WI38 (cell line): ENCODE results near the gene DAZAP1.

Experiments
- H3K4me3 ChIP-seq: 2 replicates; pipeline ENCODE4 v1.5.1; 2011; ENCODE audit warnings: low read depth, mild to moderate bottlenecking, control low read depth, low read length
- TF ChIP-seq, protein P1 (sequence below): IDR thresholded peaks from 2 replicates; pipeline ENCODE4 v1.5.1; 2012; ENCODE audit warnings: low read depth, mild to moderate bottlenecking, control low read depth, low read length

Gene DAZAP1

DNA sequence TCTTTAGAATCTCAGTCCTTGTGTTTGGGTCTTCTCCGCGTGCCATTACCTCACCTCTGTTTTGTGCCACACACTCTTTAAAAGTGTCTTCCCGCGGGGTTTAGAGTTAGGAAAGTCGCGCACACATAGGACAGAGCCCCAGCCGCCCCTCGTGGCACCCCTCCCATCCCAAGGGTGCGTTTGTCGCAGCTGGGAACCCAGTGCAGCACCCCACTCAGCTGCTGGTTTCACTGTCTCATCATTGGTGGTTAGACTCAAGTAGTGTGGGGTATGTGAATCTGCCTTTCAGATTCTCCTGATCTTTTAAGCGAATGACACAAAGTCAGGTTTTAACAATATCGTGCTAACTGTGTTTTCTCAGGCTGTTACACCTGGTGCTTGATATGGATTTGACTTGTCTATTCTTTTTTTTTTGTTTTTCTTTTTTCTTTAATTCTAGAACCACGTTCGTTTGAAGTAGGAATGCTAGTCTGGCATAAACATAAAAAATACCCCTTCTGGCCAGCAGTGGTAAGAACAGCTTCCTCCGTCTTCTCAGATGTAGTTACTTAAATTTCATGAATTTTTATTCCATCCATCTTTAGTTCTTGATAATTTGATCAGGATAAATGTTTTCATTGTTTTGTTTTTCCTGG, 43.2 kb upstream of the DAZAP1 start:
- TF ChIP-seq, protein P1, sequence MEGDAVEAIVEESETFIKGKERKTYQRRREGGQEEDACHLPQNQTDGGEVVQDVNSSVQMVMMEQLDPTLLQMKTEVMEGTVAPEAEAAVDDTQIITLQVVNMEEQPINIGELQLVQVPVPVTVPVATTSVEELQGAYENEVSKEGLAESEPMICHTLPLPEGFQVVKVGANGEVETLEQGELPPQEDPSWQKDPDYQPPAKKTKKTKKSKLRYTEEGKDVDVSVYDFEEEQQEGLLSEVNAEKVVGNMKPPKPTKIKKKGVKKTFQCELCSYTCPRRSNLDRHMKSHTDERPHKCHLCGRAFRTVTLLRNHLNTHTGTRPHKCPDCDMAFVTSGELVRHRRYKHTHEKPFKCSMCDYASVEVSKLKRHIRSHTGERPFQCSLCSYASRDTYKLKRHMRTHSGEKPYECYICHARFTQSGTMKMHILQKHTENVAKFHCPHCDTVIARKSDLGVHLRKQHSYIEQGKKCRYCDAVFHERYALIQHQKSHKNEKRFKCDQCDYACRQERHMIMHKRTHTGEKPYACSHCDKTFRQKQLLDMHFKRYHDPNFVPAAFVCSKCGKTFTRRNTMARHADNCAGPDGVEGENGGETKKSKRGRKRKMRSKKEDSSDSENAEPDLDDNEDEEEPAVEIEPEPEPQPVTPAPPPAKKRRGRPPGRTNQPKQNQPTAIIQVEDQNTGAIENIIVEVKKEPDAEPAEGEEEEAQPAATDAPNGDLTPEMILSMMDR = no peak
- H3K4me3 ChIP-seq = no peak overlapping the region

DNA sequence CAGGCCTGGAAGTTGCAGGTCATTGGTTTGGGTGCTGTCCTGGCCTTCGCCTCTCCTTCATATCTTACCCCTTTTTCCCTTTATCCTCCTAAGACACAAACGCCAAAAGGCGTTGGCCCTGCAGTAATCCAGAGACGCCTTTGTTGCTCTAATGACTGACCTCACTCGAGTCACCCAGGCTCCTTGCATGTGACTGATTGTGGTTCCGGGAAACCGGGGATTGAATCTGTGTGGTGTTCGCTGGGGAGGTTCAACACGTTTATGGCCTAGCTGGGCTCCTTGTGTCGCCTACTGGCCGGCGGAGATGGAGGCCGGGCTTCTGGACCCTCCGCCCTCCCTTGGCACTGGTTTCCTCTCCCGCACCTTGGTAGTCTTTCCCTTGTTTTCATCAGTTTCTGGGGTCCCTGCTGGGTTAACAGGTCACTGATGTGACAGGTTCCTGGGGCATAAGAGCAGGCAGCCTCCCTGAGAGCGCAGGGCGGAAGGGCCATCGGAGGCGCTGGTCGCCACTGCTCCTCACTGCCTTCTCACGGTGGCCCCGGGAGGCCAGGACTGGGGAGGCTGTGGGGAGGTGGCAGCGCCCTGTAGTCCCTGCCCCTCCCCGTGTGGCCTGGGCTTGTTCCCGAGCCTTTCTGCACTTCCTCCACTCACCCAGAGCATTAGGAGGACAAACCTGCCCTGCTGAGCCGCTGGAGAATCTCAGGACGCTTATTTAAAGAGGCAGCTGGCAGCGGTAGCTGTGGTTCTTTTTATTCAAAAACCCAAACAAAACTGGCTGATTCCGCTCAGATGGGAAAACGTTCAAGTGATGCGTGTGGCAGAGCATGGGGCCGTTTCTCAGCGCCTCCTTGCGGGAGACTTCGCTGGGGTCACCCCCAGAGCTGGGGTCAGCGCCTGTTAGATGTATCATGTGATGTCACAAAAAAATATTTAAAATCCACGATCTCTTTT, 41.8 kb upstream of the DAZAP1 start:
- TF ChIP-seq, protein P1 = no peak
- H3K4me3 ChIP-seq = no peak overlapping the region

DNA sequence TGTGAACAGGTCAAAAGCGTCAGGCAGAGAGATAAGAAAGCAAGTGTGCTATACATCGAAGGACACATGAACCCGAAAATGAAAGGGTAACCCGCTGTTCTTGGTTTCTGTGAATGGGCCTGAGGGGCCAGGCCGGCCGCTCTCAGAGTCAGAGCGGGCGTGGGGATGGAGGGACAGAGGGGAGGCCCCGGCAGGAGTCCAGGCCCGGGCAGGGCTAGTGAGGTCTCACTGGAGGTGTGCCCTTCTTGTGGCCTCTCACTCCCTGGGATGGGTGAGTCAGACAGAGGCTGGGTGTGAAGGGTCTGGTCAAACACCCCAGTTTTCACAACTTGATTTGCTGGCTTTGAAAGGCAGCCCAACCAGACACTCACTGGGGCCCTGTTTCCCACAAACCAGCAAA, 41.1 kb upstream of the DAZAP1 start:
- no peak overlapping the region for H3K4me3 ChIP-seq
- TF ChIP-seq, protein P1 = no peak

DNA sequence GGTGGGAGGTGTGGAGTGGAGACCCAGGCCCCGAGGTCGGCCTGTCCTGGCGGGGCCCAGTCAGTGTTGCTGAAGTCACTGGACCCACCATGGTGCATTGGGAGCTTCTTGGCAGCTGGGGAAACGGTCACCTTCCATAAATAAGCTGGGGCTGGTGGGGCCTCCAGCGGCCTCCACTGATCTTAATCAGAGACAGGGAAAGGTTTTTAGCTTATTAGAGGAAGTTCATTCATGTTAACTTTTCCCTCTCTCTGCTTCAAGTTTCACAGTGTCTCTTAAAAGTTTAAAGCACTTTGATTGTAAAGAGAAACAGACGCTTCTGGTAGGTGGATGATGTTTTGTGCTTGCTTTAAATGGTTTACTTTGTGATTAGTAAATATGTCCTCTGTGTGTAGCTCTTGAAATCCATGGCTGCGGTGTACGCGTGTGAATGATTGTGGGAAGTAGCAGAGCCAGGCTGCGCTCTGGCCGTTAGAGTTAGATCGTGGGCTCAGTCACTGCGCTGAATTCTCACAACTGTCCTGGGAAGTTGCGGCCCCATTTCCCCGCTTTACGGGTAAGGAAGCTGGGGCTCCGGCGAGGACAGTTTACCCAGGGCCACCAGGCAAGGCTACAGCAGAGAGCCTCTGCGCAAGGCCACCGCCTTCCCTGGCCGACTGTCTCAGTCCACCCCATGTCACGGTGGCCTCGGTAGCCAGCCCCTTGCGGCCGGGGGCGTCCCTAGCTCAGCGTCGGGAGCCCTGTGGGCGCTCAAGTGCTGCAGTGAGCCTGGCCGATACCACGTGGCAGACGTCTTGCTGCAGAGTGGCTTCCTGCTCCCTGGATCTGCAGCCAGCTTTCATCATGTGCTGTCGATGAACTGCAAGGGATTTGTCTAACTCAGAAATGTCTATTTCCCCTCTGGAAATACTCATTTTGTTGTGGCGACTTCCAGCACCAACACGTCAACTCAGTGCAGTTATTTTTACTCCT, 40.2 kb upstream of the DAZAP1 start:
- TF ChIP-seq, protein P1 = no peak
- no peak overlapping the region for H3K4me3 ChIP-seq

DNA sequence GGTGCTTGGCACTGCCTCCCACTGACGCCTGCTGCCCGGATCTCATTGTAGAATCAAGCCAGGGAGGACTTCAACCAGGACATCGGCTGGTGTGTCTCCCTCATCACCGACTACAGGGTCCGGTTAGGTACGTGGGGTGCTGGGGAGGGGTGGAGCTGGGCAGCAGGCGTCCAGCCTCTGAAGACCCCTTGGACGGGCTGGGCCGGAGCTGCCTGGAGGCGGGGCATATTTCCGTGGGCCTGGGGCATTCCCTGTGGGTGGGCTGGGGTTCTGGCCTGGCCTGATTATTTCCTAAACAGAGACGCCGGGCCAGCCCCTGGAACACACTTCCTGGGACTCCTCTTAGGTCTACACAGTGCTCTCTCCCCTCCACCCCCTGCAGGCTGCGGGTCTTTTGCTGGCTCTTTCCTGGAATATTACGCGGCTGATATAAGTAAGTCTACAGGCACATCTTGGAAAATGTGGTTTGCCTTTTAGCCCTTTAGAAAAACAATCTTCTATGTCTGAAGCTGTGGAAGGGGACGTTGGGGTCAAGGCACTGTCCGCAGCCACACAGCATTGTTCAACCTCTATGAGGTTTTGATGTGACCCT, 38.1 kb upstream of the DAZAP1 start:
- TF ChIP-seq, protein P1 = no peak
- no peak overlapping the region for H3K4me3 ChIP-seq

DNA sequence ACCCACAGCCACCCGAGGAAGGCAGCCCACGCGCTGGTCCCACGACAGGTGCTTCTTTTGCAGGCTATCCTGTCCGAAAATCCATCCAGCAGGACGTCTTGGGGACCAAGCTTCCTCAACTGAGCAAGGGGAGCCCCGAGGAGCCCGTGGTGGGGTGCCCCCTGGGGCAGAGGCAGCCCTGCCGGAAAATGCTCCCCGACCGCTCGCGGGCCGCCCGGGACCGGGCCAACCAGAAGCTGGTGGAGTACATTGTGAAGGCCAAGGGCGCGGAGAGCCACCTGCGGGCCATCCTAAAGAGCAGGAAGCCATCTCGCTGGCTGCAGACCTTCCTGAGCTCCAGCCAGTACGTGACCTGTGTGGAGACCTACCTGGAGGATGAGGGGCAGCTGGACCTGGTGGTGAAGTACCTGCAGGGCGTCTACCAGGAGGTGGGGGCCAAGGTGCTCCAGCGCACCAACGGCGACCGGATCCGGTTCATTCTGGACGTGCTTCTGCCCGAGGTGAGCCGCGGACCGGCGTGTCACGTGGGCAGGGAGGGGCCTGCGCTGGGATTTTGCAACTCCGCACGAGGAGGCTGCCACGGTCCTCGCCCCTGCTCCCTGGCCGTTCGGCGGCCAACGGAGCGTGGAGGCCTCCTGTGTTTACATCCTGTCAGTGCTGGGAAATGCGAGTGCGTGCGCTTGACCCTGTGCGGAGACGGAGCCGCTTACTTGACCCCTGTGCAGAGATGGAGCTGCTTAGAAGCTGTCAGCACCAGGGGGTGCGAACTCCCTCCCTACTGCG, 36.6 kb upstream of the DAZAP1 start:
- TF ChIP-seq, protein P1 = no peak
- H3K4me3 ChIP-seq = no peak overlapping the region
